Cardiac fibroblast (primary cell): ENCODE measurements around the gene HOXA13.

Experiments
- DNase-seq, 2 donors: peaks; one replicate each; pipeline versions ENCODE4 v3.0.0 to v3.0.0-alpha.2; 2010; ENCODE audit warnings: low read depth in 2 of 2
- H3K4me3 ChIP-seq, 2 donors: replicated peaks in 1 of 2; 1 replicate in 1 of 2; 2 replicates in 1 of 2; pipeline ENCODE4 v1.5.1; 2011; ENCODE audit warnings: low read depth in 2 of 2, low read length in 2 of 2, mild to moderate bottlenecking in 2 of 2, moderate library complexity in 1 of 2
- TF ChIP-seq, protein P1 (sequence below): IDR thresholded peaks from one replicate; pipeline ENCODE4 v1.5.1; 2011; ENCODE audit warnings: low read depth, mild to moderate bottlenecking, low read length, inconsistent platforms

HOXA13 gene

DNA sequence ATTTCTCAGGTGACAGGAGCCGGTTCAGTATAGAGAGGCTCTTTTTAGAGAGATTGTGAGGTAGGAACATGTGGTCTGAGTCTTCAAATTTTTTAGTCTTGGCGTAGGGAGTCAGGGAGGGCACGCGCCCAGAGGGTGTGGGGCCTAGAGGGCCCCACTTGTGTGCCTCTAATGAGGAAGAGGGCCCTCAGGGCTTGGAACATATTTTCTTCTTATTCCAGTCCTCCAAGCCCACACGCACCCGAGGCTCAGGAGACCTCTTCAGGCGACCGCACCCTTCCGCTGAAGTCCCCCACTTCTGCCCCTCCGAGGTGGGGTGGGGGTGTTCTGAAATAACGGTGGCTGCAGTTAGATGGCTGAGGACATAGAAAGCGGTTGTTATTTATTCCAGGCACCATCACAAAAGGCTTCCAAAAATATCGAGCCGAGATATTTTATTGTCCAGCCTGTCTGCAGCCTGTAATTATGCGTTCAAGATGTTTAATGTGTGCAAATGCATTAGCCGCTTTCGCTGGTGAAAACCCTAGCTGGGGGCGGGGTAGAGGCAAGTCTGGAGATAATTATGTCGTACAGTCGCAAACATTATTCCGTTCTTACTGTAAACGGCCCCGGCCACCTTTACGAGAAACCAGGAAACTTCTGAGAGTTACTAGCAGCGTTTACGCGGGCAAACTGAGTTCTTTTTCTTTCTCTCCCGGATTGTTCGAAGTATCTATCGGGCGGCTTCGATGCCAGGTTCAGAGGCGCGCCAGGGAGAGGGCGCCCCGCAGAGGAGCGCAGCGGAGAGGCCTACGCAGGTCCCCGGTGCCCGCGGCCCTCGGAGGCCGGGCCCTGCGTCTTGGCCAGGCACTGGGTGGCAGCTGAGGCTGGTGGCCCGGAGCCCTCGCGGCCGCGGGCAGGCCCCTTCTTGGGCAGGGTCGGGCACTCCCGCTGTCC lies 12.9 kb upstream of the HOXA13 start:
- DNase-seq, result no peak
- TF ChIP-seq, protein P1, sequence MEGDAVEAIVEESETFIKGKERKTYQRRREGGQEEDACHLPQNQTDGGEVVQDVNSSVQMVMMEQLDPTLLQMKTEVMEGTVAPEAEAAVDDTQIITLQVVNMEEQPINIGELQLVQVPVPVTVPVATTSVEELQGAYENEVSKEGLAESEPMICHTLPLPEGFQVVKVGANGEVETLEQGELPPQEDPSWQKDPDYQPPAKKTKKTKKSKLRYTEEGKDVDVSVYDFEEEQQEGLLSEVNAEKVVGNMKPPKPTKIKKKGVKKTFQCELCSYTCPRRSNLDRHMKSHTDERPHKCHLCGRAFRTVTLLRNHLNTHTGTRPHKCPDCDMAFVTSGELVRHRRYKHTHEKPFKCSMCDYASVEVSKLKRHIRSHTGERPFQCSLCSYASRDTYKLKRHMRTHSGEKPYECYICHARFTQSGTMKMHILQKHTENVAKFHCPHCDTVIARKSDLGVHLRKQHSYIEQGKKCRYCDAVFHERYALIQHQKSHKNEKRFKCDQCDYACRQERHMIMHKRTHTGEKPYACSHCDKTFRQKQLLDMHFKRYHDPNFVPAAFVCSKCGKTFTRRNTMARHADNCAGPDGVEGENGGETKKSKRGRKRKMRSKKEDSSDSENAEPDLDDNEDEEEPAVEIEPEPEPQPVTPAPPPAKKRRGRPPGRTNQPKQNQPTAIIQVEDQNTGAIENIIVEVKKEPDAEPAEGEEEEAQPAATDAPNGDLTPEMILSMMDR, result no peak
- H3K4me3 ChIP-seq, result no peak overlapping the region

DNA sequence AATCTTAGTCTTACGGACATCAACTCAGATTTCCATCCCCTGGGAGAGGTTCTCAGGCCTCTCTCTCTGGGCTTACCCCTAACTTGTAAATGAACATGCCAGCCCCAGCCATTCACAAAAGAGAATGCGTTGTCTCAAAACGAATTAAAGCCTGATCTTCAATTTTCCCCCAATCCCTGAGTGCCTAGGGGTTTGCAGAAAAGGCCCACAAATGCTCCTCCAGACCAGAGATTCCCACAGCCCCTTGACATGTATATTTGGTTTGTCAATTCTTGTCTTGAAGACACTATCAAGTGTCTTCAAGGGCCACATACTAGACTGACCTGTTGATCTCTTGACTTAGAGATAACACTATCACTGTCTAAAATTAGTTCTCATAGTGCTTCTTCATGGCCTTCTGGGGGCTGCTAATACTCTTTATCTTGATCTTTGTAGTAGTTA lies 11.9 kb upstream of the HOXA13 start:
- DNase-seq, result no peak
- H3K4me3 ChIP-seq, result no peak overlapping the region
- TF ChIP-seq, protein P1, result no peak

DNA sequence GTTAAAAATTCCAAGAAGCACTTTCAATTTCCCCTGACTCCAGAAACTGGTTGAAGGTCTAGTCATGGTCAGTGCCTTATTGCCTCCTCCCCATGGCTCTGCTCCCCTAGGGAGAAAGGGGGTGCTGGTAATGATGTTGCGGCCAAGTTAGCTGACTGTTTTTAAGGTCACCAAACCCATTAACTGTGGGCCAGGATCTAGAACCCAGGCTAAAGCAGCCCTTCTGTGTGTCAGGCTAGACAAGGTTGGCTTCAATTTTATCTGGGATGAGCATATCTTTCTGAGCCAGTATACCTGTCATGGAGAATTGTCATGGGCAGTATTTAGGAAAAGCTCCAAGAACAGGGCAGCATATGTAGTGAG lies 11.2 kb upstream of the HOXA13 start:
- no peak for DNase-seq
- H3K4me3 ChIP-seq, result no peak overlapping the region
- TF ChIP-seq, protein P1, result no peak

DNA sequence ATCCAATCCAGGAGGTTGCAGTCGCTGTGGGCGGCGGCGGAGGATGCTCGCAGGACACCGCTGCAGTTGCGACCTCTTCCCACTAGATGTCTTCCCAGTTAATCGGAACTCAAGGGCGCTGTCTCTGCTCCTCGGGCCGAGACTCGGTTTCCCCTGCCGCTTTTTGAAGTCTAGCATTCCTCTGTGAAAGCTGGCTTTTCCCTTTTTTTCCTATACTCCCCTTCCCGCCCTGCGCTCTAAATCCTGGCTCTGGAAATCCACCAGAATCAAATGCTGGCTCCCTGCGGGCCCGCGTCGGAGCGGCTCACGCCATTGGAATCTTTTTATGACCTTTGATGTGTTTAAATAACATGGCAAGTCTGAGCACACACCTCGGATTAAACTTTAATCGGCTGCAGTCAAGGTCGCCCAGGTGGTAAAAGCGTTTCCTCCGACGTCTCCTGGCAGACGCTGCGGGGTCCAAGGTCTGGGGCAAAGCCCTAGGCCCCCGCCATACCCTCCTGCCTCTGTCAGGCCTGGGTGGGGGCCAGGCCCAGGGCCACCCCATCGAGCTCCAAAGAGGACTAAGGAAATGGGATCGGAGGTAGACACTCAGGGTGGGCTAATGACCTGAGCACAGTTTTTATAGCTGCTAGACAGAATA lies 10.7 kb upstream of the HOXA13 start:
- DNase-seq, result peak; percentile 47 to 52
- TF ChIP-seq, protein P1, result peak; percentile 86
- H3K4me3 ChIP-seq, result peak overlapping the region; percentile 24 to 26

DNA sequence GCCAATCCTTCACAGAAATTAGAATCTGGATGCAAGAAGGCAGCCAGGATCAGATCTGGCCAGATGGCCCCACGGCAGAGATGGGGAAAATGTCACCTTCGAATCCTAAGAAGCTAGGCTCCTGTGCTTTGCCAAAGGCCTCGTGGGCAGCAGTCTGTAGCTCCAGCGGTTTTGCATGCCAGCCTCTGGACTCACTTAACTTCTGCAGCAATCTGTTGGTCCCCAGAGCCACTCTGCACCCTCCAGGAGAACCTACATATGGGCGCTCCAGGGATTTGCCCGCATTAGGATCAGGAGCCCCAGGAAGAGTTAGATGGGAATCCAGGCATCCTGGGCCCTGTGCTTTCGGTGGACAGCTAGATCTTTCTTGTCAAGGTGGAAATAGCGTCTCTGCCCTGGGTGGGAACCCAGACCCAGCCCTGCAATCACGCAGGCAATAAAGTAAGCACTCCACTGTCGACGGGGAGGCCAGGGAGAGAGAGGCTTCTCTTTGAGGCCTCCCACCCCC lies 10.1 kb upstream of the HOXA13 start:
- no peak for DNase-seq
- TF ChIP-seq, protein P1, result no peak
- H3K4me3 ChIP-seq, result no peak overlapping the region

DNA sequence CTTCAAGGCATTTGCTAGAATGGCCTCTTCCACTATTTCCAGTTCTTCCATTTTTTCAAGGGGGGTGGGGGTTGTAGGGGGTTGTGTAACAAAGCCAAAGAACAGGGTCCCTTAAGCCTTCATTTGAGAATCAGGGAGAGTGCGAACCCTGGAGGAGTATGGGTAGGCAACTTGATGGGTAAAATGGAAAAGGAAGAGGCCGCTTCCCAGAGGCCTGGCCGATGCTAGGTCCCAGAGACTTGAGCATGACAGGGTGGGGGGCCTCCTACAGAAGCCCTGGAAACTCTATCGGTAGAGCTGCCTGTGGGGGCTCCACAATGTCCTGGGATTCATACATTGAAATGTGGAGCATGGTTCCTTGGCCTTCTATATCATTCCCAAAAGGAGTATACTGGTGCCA lies 9.1 kb upstream of the HOXA13 start:
- TF ChIP-seq, protein P1, result no peak
- no peak overlapping the region for H3K4me3 ChIP-seq
- DNase-seq, result no peak
